ENCODE results near the gene PWP2. TPM values are rescaled to one million over a fixed set of nuclear protein-coding genes. Genes with fewer than 3 reads are reported as not detected.

The PWP2 gene
- total and polyA plus RNA-seq, 7 experiments from 2014 or later, result 8.7 to 42.3 (median 21.9) TPM

GRCh38 chr21:44070391-44070790 is 36.8 kb upstream of the PWP2 start:
- Mint-ChIP-seq H3K4me1 (peaks cover 19 to 53% (median 35%) of the 10 kb centered on the region in 7 donors), H3K4me3 (no peak overlapping the region), H3K27me3 (no peaks in the 10 kb centered on the region), H3K27ac (peak overlapping the region in 1 of 9 donors; percentile 17), H3K36me3 (peaks cover 4 to 49% (median 20%) of the 10 kb centered on the region in 5 donors), H3K9me3 (no peaks in the 10 kb centered on the region)
- H3K4me3 ChIP-seq (ENCODE audit: low read length), result no peak overlapping the region
- ATAC-seq, result no peak
- ChIA-PET POLR2A (no interaction called here), CTCF (no interaction called here)
- H3K9me3 ChIP-seq (ENCODE audit: control insufficient read depth in 2 of 3, low read length in 3 of 3), result no peaks in the 10 kb centered on the region
- no peak for DNase-seq
- peaks cover 0 to 68% (median 12%) of the 10 kb centered on the region in 3 experiments for H3K36me3 ChIP-seq (ENCODE audit: control insufficient read depth in 2 of 3, insufficient read depth in 3 of 3, low read length in 3 of 3)
- no peaks in the 10 kb centered on the region for H3K27me3 ChIP-seq (ENCODE audit: control insufficient read depth in 2 of 2, insufficient read depth in 2 of 2, low read length in 2 of 2)
- intact Hi-C loops (cut with micrococcal nuclease), result no loop called here
- no peak overlapping the region for H3K27ac ChIP-seq (ENCODE audit: low read depth, low read length)
- H3K4me1 ChIP-seq (ENCODE audit: control insufficient read depth in 2 of 2, insufficient read depth in 2 of 2, low read length in 2 of 2), result peaks cover 11% of the 10 kb centered on the region in 2 donors

GRCh38 chr21:44071359-44072104 is 35.7 kb upstream of the PWP2 start:
- Histone ChIP-seq H3K4me1 (ENCODE audit: control insufficient read depth in 2 of 2, insufficient read depth in 2 of 2, low read length in 2 of 2) (peaks cover 1% of the 10 kb centered on the region in 2 donors), H3K4me3 (ENCODE audit: low read length) (no peak overlapping the region), H3K36me3 (ENCODE audit: control insufficient read depth in 2 of 3, insufficient read depth in 3 of 3, low read length in 3 of 3) (peaks cover 2 to 77% (median 12%) of the 10 kb centered on the region in 3 experiments), H3K9me3 (ENCODE audit: control insufficient read depth in 2 of 3, low read length in 3 of 3) (no peaks in the 10 kb centered on the region), H3K27me3 (ENCODE audit: control insufficient read depth in 2 of 2, insufficient read depth in 2 of 2, low read length in 2 of 2) (no peaks in the 10 kb centered on the region), H3K27ac (ENCODE audit: low read depth, low read length) (no peak overlapping the region)
- peak overlapping the region in 5 of 9 donors; percentile 9 to 54 (median 40) for H3K27ac Mint-ChIP-seq
- CTCF ChIA-PET, result no interaction called here
- H3K36me3 Mint-ChIP-seq, result peaks cover 7 to 50% (median 24%) of the 10 kb centered on the region in 5 donors
- ATAC-seq (no peak), DNase-seq (no peak)
- intact Hi-C loops (cut with micrococcal nuclease), result no loop called here
- peaks cover 11 to 43% (median 26%) of the 10 kb centered on the region in 7 donors for H3K4me1 Mint-ChIP-seq
- no peak overlapping the region for H3K4me3 Mint-ChIP-seq
- no peaks in the 10 kb centered on the region for H3K27me3 Mint-ChIP-seq
- H3K9me3 Mint-ChIP-seq, result no peaks in the 10 kb centered on the region
- POLR2A ChIA-PET, result interaction anchor here (1.6 kb wide), 1 partner anchor 13 kb away, joined by 3 read pairs; no protein-coding TSS in a partner anchor

GRCh38 chr21:44072111-44072510 is 35.1 kb upstream of the PWP2 start:
- peak overlapping the region in 1 of 9 donors; percentile 34 for H3K27ac Mint-ChIP-seq
- no peak overlapping the region for H3K4me3 Mint-ChIP-seq
- CTCF ChIA-PET, result no interaction called here

GRCh38 chr21:44074315-44074958 is 32.8 kb upstream of the PWP2 start:
- CTCF ChIA-PET, result interaction anchor here (0.7 to 1.6 kb wide), 5 partner anchors 9 to 230 kb away, joined by 3 to 7 read pairs (median 4); no protein-coding TSS in a partner anchor
- Histone ChIP-seq H3K4me3 (ENCODE audit: low read length) (no peak overlapping the region), H3K4me1 (ENCODE audit: control insufficient read depth in 2 of 2, insufficient read depth in 2 of 2, low read length in 2 of 2) (peaks cover 0 to 11% of the 10 kb centered on the region in 2 donors), H3K27me3 (ENCODE audit: control insufficient read depth in 2 of 2, insufficient read depth in 2 of 2, low read length in 2 of 2) (no peaks in the 10 kb centered on the region), H3K36me3 (ENCODE audit: control insufficient read depth in 2 of 3, insufficient read depth in 3 of 3, low read length in 3 of 3) (peaks cover 10 to 82% (median 15%) of the 10 kb centered on the region in 3 experiments), H3K9me3 (ENCODE audit: control insufficient read depth in 2 of 3, low read length in 3 of 3) (no peaks in the 10 kb centered on the region), H3K27ac (ENCODE audit: low read depth, low read length) (no peak overlapping the region)
- peaks cover 12 to 59% (median 37%) of the 10 kb centered on the region in 5 donors for H3K36me3 Mint-ChIP-seq
- intact Hi-C loops (cut with micrococcal nuclease), result no loop called here
- ATAC-seq (peak; percentile 44), DNase-seq (no peak)
- POLR2A ChIA-PET, result interaction anchor here (0.7 to 1.8 kb wide), 3 partner anchors 9 to 798 kb away, joined by 3 to 9 read pairs (median 4); no protein-coding TSS in a partner anchor
- peaks cover 15 to 50% (median 31%) of the 10 kb centered on the region in 7 donors for H3K4me1 Mint-ChIP-seq
- peak overlapping the region in 1 of 10 donors; percentile 36 for H3K4me3 Mint-ChIP-seq
- peak overlapping the region in 8 of 9 donors; percentile 18 to 79 (median 70) for H3K27ac Mint-ChIP-seq
- H3K9me3 Mint-ChIP-seq, result no peaks in the 10 kb centered on the region
- H3K27me3 Mint-ChIP-seq, result no peaks in the 10 kb centered on the region

More at GRCh38 chr21:44072111-44072510, 35.1 kb upstream of the PWP2 start:
- DNase-seq, result no peak
- no peaks in the 10 kb centered on the region for H3K9me3 ChIP-seq (ENCODE audit: control insufficient read depth in 2 of 3, low read length in 3 of 3)
- peaks cover 9 to 52% (median 24%) of the 10 kb centered on the region in 5 donors for H3K36me3 Mint-ChIP-seq
- H3K27ac ChIP-seq (ENCODE audit: low read depth, low read length), result no peak overlapping the region
- no peaks in the 10 kb centered on the region for H3K27me3 Mint-ChIP-seq
- POLR2A ChIA-PET, result interaction anchor here (1.6 kb wide), 1 partner anchor 13 kb away, joined by 3 read pairs; no protein-coding TSS in a partner anchor
- intact Hi-C loops (cut with micrococcal nuclease), result no loop called here
- H3K4me1 ChIP-seq (ENCODE audit: control insufficient read depth in 2 of 2, insufficient read depth in 2 of 2, low read length in 2 of 2), result no peaks in the 10 kb centered on the region
- H3K9me3 Mint-ChIP-seq, result no peaks in the 10 kb centered on the region
- peaks cover 8 to 81% (median 10%) of the 10 kb centered on the region in 3 experiments for H3K36me3 ChIP-seq (ENCODE audit: control insufficient read depth in 2 of 3, insufficient read depth in 3 of 3, low read length in 3 of 3)
- H3K4me1 Mint-ChIP-seq, result peaks cover 11 to 44% (median 23%) of the 10 kb centered on the region in 7 donors
- H3K27me3 ChIP-seq (ENCODE audit: control insufficient read depth in 2 of 2, insufficient read depth in 2 of 2, low read length in 2 of 2), result no peaks in the 10 kb centered on the region
- ATAC-seq, result no peak
- no peak overlapping the region for H3K4me3 ChIP-seq (ENCODE audit: low read length)

- Histone ChIP-seq H3K4me3 (ENCODE audit: low read length) (no peak overlapping the region), H3K4me1 (ENCODE audit: control insufficient read depth in 2 of 2, insufficient read depth in 2 of 2, low read length in 2 of 2) (peaks cover 4 to 25% of the 10 kb centered on the region in 2 donors), H3K27ac (ENCODE audit: low read depth, low read length) (peak overlapping the region; percentile 4), H3K27me3 (ENCODE audit: control insufficient read depth in 2 of 2, insufficient read depth in 2 of 2, low read length in 2 of 2) (no peaks in the 10 kb centered on the region), H3K36me3 (ENCODE audit: control insufficient read depth in 2 of 3, insufficient read depth in 3 of 3, low read length in 3 of 3) (peaks cover 10 to 76% (median 17%) of the 10 kb centered on the region in 3 experiments), H3K9me3 (ENCODE audit: control insufficient read depth in 2 of 3, low read length in 3 of 3) (no peaks in the 10 kb centered on the region)
- peaks cover 8 to 59% (median 41%) of the 10 kb centered on the region in 5 donors for H3K36me3 Mint-ChIP-seq
- no peak overlapping the region for H3K4me3 Mint-ChIP-seq
- intact Hi-C loops (cut with micrococcal nuclease), result no loop called here
- H3K9me3 Mint-ChIP-seq, result no peaks in the 10 kb centered on the region
- ChIA-PET POLR2A (interaction anchor here (0.7 to 1.1 kb wide), 2 partner anchors 13 to 145 kb away, joined by 3 to 4 read pairs; no protein-coding TSS in a partner anchor), CTCF (interaction anchor here (1.0 kb wide), 1 partner anchor 725 kb away, joined by 3 read pairs; the partner anchor contains the start of gene UBE2G2)
- H3K4me1 Mint-ChIP-seq, result peaks cover 22 to 58% (median 46%) of the 10 kb centered on the region in 7 donors
- H3K27me3 Mint-ChIP-seq, result no peaks in the 10 kb centered on the region
- DNase-seq (no peak), ATAC-seq (no peak)
- peak overlapping the region in 8 of 9 donors; percentile 16 to 97 (median 68) for H3K27ac Mint-ChIP-seq
These were observed 30.9 kb upstream of the PWP2 start for GRCh38 chr21:44076316-44076715.

- no peak for ATAC-seq
These were observed 28.7 kb upstream of the PWP2 start for GRCh38 chr21:44078411-44078981.

More at GRCh38 chr21:44078411-44078981, 28.7 kb upstream of the PWP2 start:
- Histone ChIP-seq H3K4me3 (ENCODE audit: low read length) (no peak overlapping the region), H3K27me3 (ENCODE audit: control insufficient read depth in 2 of 2, insufficient read depth in 2 of 2, low read length in 2 of 2) (no peaks in the 10 kb centered on the region), H3K27ac (ENCODE audit: low read depth, low read length) (peak overlapping the region; percentile 43), H3K9me3 (ENCODE audit: control insufficient read depth in 2 of 3, low read length in 3 of 3) (no peaks in the 10 kb centered on the region), H3K4me1 (ENCODE audit: control insufficient read depth in 2 of 2, insufficient read depth in 2 of 2, low read length in 2 of 2) (peaks cover 26 to 46% of the 10 kb centered on the region in 2 donors), H3K36me3 (ENCODE audit: control insufficient read depth in 2 of 3, insufficient read depth in 3 of 3, low read length in 3 of 3) (peaks cover 10 to 74% (median 17%) of the 10 kb centered on the region in 3 experiments)
- Mint-ChIP-seq H3K4me1 (peaks cover 35 to 72% (median 62%) of the 10 kb centered on the region in 7 donors), H3K9me3 (no peaks in the 10 kb centered on the region), H3K27me3 (no peaks in the 10 kb centered on the region), H3K4me3 (peak overlapping the region in 7 of 10 donors; percentile 17 to 50 (median 44)), H3K27ac (peak overlapping the region; percentile 65 to 97 (median 82)), H3K36me3 (peaks cover 8 to 67% (median 56%) of the 10 kb centered on the region in 5 donors)
- POLR2A ChIA-PET, result interaction anchor here (1.6 to 1.8 kb wide), 2 partner anchors 9 to 11 kb away, joined by 3 to 10 read pairs; no protein-coding TSS in a partner anchor
- intact Hi-C loops (cut with micrococcal nuclease), result no loop called here
- DNase-seq, result no peak
- CTCF ChIA-PET, result no interaction called here
